Karpas-422 (cell line): ENCODE results near the gene F11. TPM values are rescaled to one million over a fixed set of nuclear protein-coding genes. Genes with fewer than 3 reads are reported as not detected.

Experiments used
- DNase-seq: peaks from one replicate; pipeline ENCODE4 v3.0.0-alpha.2; 2015
- H2AFZ ChIP-seq: fragments of 200-600 bp; sonication (generic); 2 replicates; pipeline ENCODE4 v1.6.1; 2014; ENCODE audit warnings: antibody characterized with exemption, low read length, mixed read lengths
- H3K27ac ChIP-seq: fragments of 200-600 bp; sonication (generic); 2 replicates; pipeline ENCODE4 v1.5.1; 2014; ENCODE audit warnings: mild to moderate bottlenecking, low read length, moderate library complexity
- H3K27me3 ChIP-seq: fragments of 200-600 bp; sonication (generic); 2 replicates; pipeline ENCODE4 v1.6.1; 2014; ENCODE audit warnings: low read length, mixed read lengths
- H3K36me3 ChIP-seq: fragments of 200-600 bp; sonication (generic); 2 replicates; pipeline ENCODE4 v1.6.1; 2014; ENCODE audit warnings: low read length, mixed read lengths; ENCODE audit not compliant: insufficient read depth
- H3K4me1 ChIP-seq: fragments of 200-600 bp; sonication (generic); 2 replicates; pipeline ENCODE4 v1.6.1; 2014; ENCODE audit warnings: mild to moderate bottlenecking, low read length, mixed read lengths
- H3K4me2 ChIP-seq: fragments of 200-600 bp; sonication (generic); 2 replicates; pipeline ENCODE4 v1.6.1; 2014; ENCODE audit warnings: low read length, low read depth, mild to moderate bottlenecking; ENCODE audit not compliant: poor library complexity, severe bottlenecking
- H3K4me3 ChIP-seq: fragments of 200-600 bp; sonication (generic); 2 replicates; pipeline ENCODE4 v1.5.1; 2014; ENCODE audit warnings: mild to moderate bottlenecking, antibody characterized with exemption, low read length, mixed read lengths
- H3K79me2 ChIP-seq: fragments of 200-600 bp; sonication (generic); 2 replicates; pipeline ENCODE4 v1.6.1; 2014; ENCODE audit warnings: mild to moderate bottlenecking, low read length, mixed read lengths
- H3K9ac ChIP-seq: fragments of 200-600 bp; sonication (generic); 2 replicates; pipeline ENCODE4 v1.6.0; 2014; ENCODE audit warnings: low read length
- H3K9me2 ChIP-seq: fragments of 200-600 bp; sonication (generic), shearing (Covaris generic); replicated peaks from 2 replicates; pipeline ENCODE4 v1.6.0; 2014; ENCODE audit warnings: mild to moderate bottlenecking, low read length, moderate library complexity; ENCODE audit not compliant: insufficient read depth
- H3K9me3 ChIP-seq: fragments of 300-700, 200-600 bp; sonication (generic); 2 replicates; pipeline ENCODE4 v1.6.1; 2014; ENCODE audit warnings: low read length, mixed read lengths
- H4K20me1 ChIP-seq: fragments of 200-600 bp; sonication (generic); 2 replicates; pipeline ENCODE4 v1.6.1; 2014; ENCODE audit warnings: mild to moderate bottlenecking, antibody characterized with exemption, low read length, low read depth; ENCODE audit not compliant: insufficient read depth
- total RNA-seq: library from RNA; depleted of rRNA; stranded (reverse); fragments of >200 nt; shearing (Covaris generic); gene quantifications from 2 replicates; pipeline ENCODE4 v1.2.3, GENCODE V29; 2014; ENCODE audit warnings: low replicate concordance; rRNA removed

Gene F11
- 0.34 TPM in 1 of 2 replicates, not detected in the other for total RNA-seq

- H3K4me2 ChIP-seq = no peak within 1 kb of the TSS
- no peak for DNase-seq
- H3K4me1 ChIP-seq = peaks cover 10% of the 10 kb centered on the region
- no peaks in the 10 kb centered on the region for H3K36me3 ChIP-seq
- H3K9me3 ChIP-seq = no peaks in the 10 kb centered on the region
- no peak within 1 kb of the TSS for H3K9ac ChIP-seq
- H3K9me2 ChIP-seq = no peaks in the 10 kb centered on the region
- no peaks in the 10 kb centered on the region for H3K27me3 ChIP-seq
- no peak within 1 kb of the TSS for H2AFZ ChIP-seq
- H4K20me1 ChIP-seq = no peaks in the 10 kb centered on the region
- no peak within 1 kb of the TSS for H3K27ac ChIP-seq
- H3K4me3 ChIP-seq = no peak within 1 kb of the TSS
- no peaks in the 10 kb centered on the region for H3K79me2 ChIP-seq
These were observed at the start of gene F11 for GRCh38 chr4:186265683-186266652. TSS of gene F11 (plus strand) at chr4:186266189. CDS start at chr4:186267137, 948 bp downstream.

DNA sequence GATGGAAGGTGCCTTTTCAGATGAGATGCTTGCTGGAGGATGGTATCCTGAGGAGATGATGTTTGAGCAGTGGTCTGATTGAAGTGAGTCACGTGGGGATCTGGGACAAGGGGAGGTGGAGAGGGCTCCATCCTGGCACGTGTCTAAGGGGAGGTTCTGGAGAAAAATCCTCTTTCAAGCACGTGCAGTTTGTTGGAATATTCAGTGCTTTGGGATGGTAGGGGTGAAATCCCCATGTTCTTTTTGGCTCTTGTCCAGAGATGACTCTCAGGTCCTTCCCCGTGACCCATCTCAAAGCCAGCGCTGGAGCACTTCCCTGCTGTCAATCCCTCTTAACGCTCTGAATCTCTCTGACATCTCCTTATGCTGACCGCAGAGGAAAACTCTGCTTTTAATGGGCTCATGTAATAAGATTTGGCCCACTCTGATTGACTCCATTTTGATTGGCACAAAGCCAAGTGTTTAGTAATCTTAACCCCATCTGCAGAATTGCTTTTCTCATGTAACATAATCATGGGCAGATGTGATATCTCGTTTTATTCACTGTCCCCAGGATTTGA, 49.4 kb upstream of the F11 start:
- Histone ChIP-seq H3K4me3 (no peak overlapping the region), H3K4me2 (no peak overlapping the region), H3K27ac (no peak overlapping the region), H2AFZ (no peak overlapping the region), H3K79me2 (no peaks in the 10 kb centered on the region), H3K4me1 (no peaks in the 10 kb centered on the region), H3K9me3 (no peaks in the 10 kb centered on the region), H3K27me3 (no peaks in the 10 kb centered on the region), H4K20me1 (no peaks in the 10 kb centered on the region), H3K9ac (no peak overlapping the region), H3K9me2 (no peaks in the 10 kb centered on the region), H3K36me3 (peaks cover 3% of the 10 kb centered on the region; the same call in 1 of the 2 replicates)
- no peak for DNase-seq

DNA sequence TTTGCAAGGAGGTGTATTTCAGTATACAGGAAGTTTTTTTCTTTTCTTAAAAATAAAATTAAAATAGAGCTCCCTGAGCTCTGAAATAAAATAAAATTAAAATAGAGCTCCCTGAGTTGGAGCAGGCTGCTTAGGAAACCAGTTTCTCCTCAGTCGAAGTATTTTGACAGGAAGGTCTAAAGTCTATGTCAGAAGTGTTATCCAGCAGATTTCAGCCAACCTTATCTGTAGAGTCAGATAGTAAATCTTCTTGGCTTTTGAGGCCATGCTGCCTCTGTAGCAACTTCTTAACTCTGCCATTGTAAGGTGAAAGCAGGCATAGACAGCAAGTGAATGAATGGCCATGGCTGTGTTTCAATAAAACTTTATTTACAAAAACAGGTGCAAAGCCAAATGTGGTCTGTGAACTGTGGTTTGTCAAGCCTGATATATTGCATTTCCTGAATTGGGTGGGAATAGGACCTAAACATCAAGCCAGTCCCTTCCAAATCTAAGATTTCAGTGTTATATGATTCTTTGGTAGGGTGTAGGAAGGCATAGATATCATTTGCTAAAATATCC, 48.2 kb upstream of the F11 start:
- Histone ChIP-seq H4K20me1 (no peaks in the 10 kb centered on the region), H3K4me1 (no peaks in the 10 kb centered on the region), H2AFZ (no peak overlapping the region), H3K4me2 (no peak overlapping the region), H3K79me2 (no peaks in the 10 kb centered on the region), H3K27ac (no peak overlapping the region), H3K4me3 (no peak overlapping the region), H3K9me3 (no peaks in the 10 kb centered on the region), H3K36me3 (no peaks in the 10 kb centered on the region), H3K9ac (no peak overlapping the region), H3K9me2 (no peaks in the 10 kb centered on the region), H3K27me3 (no peaks in the 10 kb centered on the region)
- no peak for DNase-seq

- Histone ChIP-seq H3K79me2 (no peaks in the 10 kb centered on the region), H3K36me3 (peaks cover 4% of the 10 kb centered on the region), H4K20me1 (no peaks in the 10 kb centered on the region), H3K4me3 (no peak overlapping the region), H3K27me3 (no peaks in the 10 kb centered on the region), H3K4me2 (no peak overlapping the region), H2AFZ (no peak overlapping the region), H3K9me2 (no peaks in the 10 kb centered on the region), H3K9me3 (0 out of 2 replicates have a peak, but pooled peaks cover 3% of the 10 kb centered on the region), H3K27ac (no peak overlapping the region), H3K4me1 (no peaks in the 10 kb centered on the region), H3K9ac (no peak overlapping the region)
- no peak for DNase-seq
These were observed 44.4 kb upstream of the F11 start for GRCh38 chr4:186221624-186222023.

- H3K9me2 ChIP-seq = no peaks in the 10 kb centered on the region
- no peak for DNase-seq
- H3K9ac ChIP-seq = no peak overlapping the region
- 0 out of 2 replicates have a peak, but pooled peaks cover 3% of the 10 kb centered on the region for H3K9me3 ChIP-seq
- no peaks in the 10 kb centered on the region for H3K27me3 ChIP-seq
- peaks cover 6% of the 10 kb centered on the region for H3K36me3 ChIP-seq
- H2AFZ ChIP-seq = no peak overlapping the region
- H3K79me2 ChIP-seq = no peaks in the 10 kb centered on the region
- H3K4me1 ChIP-seq = no peaks in the 10 kb centered on the region
- no peak overlapping the region for H3K4me3 ChIP-seq
- no peak overlapping the region for H3K4me2 ChIP-seq
- no peak overlapping the region for H3K27ac ChIP-seq
- no peaks in the 10 kb centered on the region for H4K20me1 ChIP-seq
These were observed 40.1 kb upstream of the F11 start for GRCh38 chr4:186225848-186226247.

DNA sequence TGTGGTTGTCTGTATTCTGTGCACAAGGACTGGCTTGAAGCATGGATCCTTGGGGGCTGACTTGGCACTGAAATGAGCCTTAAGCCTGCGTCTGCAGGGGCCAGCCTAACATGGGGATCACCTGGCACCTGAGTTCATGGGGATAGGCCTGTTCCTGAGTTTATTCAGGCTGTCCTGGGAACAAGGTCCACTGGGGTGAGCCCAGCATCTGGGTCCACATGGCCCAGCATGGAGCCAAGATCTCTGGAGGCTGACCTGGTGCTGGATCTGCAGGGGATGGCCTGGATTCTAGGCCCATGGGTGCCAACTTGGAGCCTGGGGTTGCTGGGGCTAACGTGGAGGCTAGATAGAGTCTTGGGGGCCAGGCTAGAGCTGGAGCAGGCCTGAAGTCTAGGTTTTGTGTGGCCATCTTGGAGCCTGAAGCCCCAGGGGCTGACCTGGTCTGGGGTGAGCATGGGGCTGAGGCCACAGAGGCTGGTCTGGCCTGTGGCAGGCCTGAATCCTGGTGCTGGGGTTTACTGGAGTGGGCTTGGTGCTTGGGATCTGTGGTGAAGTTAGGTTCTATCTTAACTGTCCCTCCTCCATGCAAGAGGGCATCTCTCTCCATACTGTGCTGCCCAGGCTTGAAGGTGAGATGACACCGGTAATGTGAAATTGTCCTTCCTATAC, 39.3 kb upstream of the F11 start:
- H3K27ac ChIP-seq = no peak overlapping the region
- H3K27me3 ChIP-seq = no peaks in the 10 kb centered on the region
- H2AFZ ChIP-seq = no peak overlapping the region
- DNase-seq = no peak
- no peaks in the 10 kb centered on the region for H3K9me2 ChIP-seq
- H3K4me1 ChIP-seq = no peaks in the 10 kb centered on the region
- H3K4me3 ChIP-seq = no peak overlapping the region
- no peaks in the 10 kb centered on the region for H3K79me2 ChIP-seq
- peaks cover 6% of the 10 kb centered on the region for H3K36me3 ChIP-seq
- H3K9ac ChIP-seq = no peak overlapping the region
- H3K4me2 ChIP-seq = no peak overlapping the region
- no peaks in the 10 kb centered on the region for H4K20me1 ChIP-seq
- 0 out of 2 replicates have a peak, but pooled peaks cover 3% of the 10 kb centered on the region for H3K9me3 ChIP-seq

DNA sequence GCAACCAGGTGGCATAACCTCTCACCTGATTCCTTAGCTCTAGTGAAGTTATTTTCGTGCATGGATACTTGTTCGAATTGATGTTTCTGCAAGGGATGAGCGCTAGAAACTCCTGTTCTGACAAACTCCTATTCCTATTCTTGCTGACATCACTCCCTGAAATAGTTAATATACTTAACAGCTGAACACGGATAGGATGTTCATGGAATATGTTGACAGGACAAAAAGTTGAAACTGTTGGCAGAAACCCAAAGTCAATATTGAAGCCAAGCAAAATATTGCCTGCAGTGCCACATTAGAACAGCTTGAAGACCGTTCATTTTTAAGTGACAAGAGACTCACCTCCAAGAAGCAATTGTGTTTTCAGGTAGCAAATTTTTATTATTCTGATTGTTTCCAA, 38.8 kb upstream of the F11 start, which contains the start of gene KLKB1:
Gene KLKB1 (plus strand): TSS at position 287 of the 400 bp plus-strand sequence. CDS start 689 bp downstream, outside the sequence.
- no peak for DNase-seq
- Histone ChIP-seq H2AFZ (no peak within 1 kb of the TSS), H3K9me3 (0 out of 2 replicates have a peak, but pooled peaks cover 3% of the 10 kb centered on the region), H4K20me1 (no peaks in the 10 kb centered on the region), H3K4me1 (no peaks in the 10 kb centered on the region), H3K9me2 (no peaks in the 10 kb centered on the region), H3K4me3 (no peak within 1 kb of the TSS), H3K9ac (no peak within 1 kb of the TSS), H3K79me2 (no peaks in the 10 kb centered on the region), H3K27ac (no peak within 1 kb of the TSS), H3K36me3 (peaks cover 6% of the 10 kb centered on the region), H3K27me3 (no peaks in the 10 kb centered on the region), H3K4me2 (no peak within 1 kb of the TSS)
